ENCODE data around the gene EPHA3. TPM values are rescaled to one million over a fixed set of nuclear protein-coding genes. Genes with fewer than 3 reads are reported as not detected.

The EPHA3 gene
- total and polyA plus RNA-seq, 4 donors, result 0.44 to 2.7 (median 1.2) TPM

GRCh38 chr3:89227634-89228033 is 120.2 kb downstream of the EPHA3 start:
- TF ChIP-seq MAX (IDR thresholded peaks at IDR 0.05) (no peak), CTCF (IDR thresholded peaks at IDR 0.05; ENCODE audit: low read depth, low read length, missing input control) (no peak), ZBTB33 (IDR thresholded peaks at IDR 0.05) (no peak), HNF4G (IDR thresholded peaks at IDR 0.05) (no peak), FOXA1 (IDR thresholded peaks at IDR 0.05) (no peak), SP1 (IDR thresholded peaks at IDR 0.05) (no peak), GABPA (IDR thresholded peaks at IDR 0.05 in 1 of 2, conservative IDR thresholded peaks at IDR 0.05 in 1 of 2) (no peak), ATF3 (IDR thresholded peaks at IDR 0.05) (no peak), NR2F2 (IDR thresholded peaks at IDR 0.05) (no peak), HNF4A (conservative IDR thresholded peaks at IDR 0.05) (no peak), TAF1 (conservative IDR thresholded peaks at IDR 0.05) (no peak), RXRA (IDR thresholded peaks at IDR 0.05) (no peak), JUND (IDR thresholded peaks at IDR 0.05) (no peak), YY1 (IDR thresholded peaks at IDR 0.05) (no peak)
- H3K36me3 ChIP-seq (ENCODE audit: control insufficient read depth in 4 of 4, insufficient read depth in 3 of 4, low read depth in 1 of 4, low read length in 3 of 4), result no peaks in the 10 kb centered on the region
- H3K9ac ChIP-seq (ENCODE audit: low read depth in 1 of 2, low read length in 2 of 2), result no peak overlapping the region
- no peaks in the 10 kb centered on the region for H3K4me1 ChIP-seq (ENCODE audit: control insufficient read depth in 4 of 4, insufficient read depth in 4 of 4, low read length in 3 of 4)
- H3K27me3 ChIP-seq (ENCODE audit: control insufficient read depth in 4 of 4, insufficient read depth in 4 of 4, low read length in 3 of 4), result no peaks in the 10 kb centered on the region
- WGBS, result 44% methylated on average over 2 of the region's 2 CpGs
- H3K4me3 ChIP-seq (ENCODE audit: low read depth in 1 of 3, low read length in 3 of 3), result no peak overlapping the region
- DNase-seq (ENCODE audit: low spot score), result no peak
- no peak overlapping the region for H3K27ac ChIP-seq (ENCODE audit: low read depth in 1 of 2, low read length in 2 of 2)
- no peaks in the 10 kb centered on the region for H3K9me3 ChIP-seq (ENCODE audit: control insufficient read depth in 4 of 4, low read length in 3 of 4)

- DNase-seq (ENCODE audit: low spot score), result no peak
- no peaks in the 10 kb centered on the region for H3K36me3 ChIP-seq (ENCODE audit: control insufficient read depth in 4 of 4, insufficient read depth in 3 of 4, low read depth in 1 of 4, low read length in 3 of 4)
- no peak overlapping the region for H3K9ac ChIP-seq (ENCODE audit: low read depth in 1 of 2, low read length in 2 of 2)
- no peak overlapping the region for H3K27ac ChIP-seq (ENCODE audit: low read depth in 1 of 2, low read length in 2 of 2)
- no peaks in the 10 kb centered on the region for H3K9me3 ChIP-seq (ENCODE audit: control insufficient read depth in 4 of 4, low read length in 3 of 4)
- no peak for TF ChIP-seq RAD21 (IDR thresholded peaks at IDR 0.05)
- H3K4me3 ChIP-seq (ENCODE audit: low read depth in 1 of 3, low read length in 3 of 3), result no peak overlapping the region
- H3K27me3 ChIP-seq (ENCODE audit: control insufficient read depth in 4 of 4, insufficient read depth in 4 of 4, low read length in 3 of 4), result peaks cover 0 to 2% (median 0%) of the 10 kb centered on the region in 4 donors
- 80% methylated on average over 2 of the region's 2 CpGs for WGBS
- H3K4me1 ChIP-seq (ENCODE audit: control insufficient read depth in 4 of 4, insufficient read depth in 4 of 4, low read length in 3 of 4), result no peaks in the 10 kb centered on the region
Observed at GRCh38 chr3:89232155-89232554, 124.7 kb downstream of the EPHA3 start.

- no peaks in the 10 kb centered on the region for H3K4me1 ChIP-seq (ENCODE audit: control insufficient read depth in 4 of 4, insufficient read depth in 4 of 4, low read length in 3 of 4)
- no peak overlapping the region for H3K4me3 ChIP-seq (ENCODE audit: low read depth in 1 of 3, low read length in 3 of 3)
- no peak overlapping the region for H3K9ac ChIP-seq (ENCODE audit: low read depth in 1 of 2, low read length in 2 of 2)
- no peak overlapping the region for H3K27ac ChIP-seq (ENCODE audit: low read depth in 1 of 2, low read length in 2 of 2)
- no peaks in the 10 kb centered on the region for H3K9me3 ChIP-seq (ENCODE audit: control insufficient read depth in 4 of 4, low read length in 3 of 4)
- TF ChIP-seq TAF1 (conservative IDR thresholded peaks at IDR 0.05) (no peak), SP1 (IDR thresholded peaks at IDR 0.05) (no peak), EGR1 (IDR thresholded peaks at IDR 0.05; ENCODE audit: low read depth in 2 of 2) (no peak), FOXA1 (IDR thresholded peaks at IDR 0.05) (no peak), YY1 (IDR thresholded peaks at IDR 0.05) (no peak), ATF3 (IDR thresholded peaks at IDR 0.05) (no peak), NR2F2 (IDR thresholded peaks at IDR 0.05) (no peak), MAX (IDR thresholded peaks at IDR 0.05) (no peak), ZBTB33 (IDR thresholded peaks at IDR 0.05) (no peak), HNF4A (conservative IDR thresholded peaks at IDR 0.05) (no peak), RAD21 (IDR thresholded peaks at IDR 0.05) (no peak), REST (IDR thresholded peaks at IDR 0.05) (no peak)
- no peaks in the 10 kb centered on the region for H3K36me3 ChIP-seq (ENCODE audit: control insufficient read depth in 4 of 4, insufficient read depth in 3 of 4, low read depth in 1 of 4, low read length in 3 of 4)
- no peak for DNase-seq (ENCODE audit: low spot score)
- peaks cover 0 to 2% (median 0%) of the 10 kb centered on the region in 4 donors for H3K27me3 ChIP-seq (ENCODE audit: control insufficient read depth in 4 of 4, insufficient read depth in 4 of 4, low read length in 3 of 4)
Observed at GRCh38 chr3:89234620-89235019, 127.2 kb downstream of the EPHA3 start.

All from liver (tissue), 9 donors.